Nephron progenitor cell (in vitro differentiated cells): ENCODE data around the gene TNK1.

Experiments used
- DNase-seq: peaks from one replicate; pipeline ENCODE4 v3.0.0; 2021
- H3K27ac Mint-ChIP-seq: 2 replicates; pipeline ENCODE4 v1.8.0; 2021; ENCODE audit warnings: mild to moderate bottlenecking, moderate library complexity, mixed read lengths
- H3K27me3 Mint-ChIP-seq: 2 replicates; pipeline ENCODE4 v1.8.0; 2021; ENCODE audit warnings: mild to moderate bottlenecking, low read depth, mixed read lengths; ENCODE audit not compliant: poor library complexity
- H3K36me3 Mint-ChIP-seq: 2 replicates; pipeline ENCODE4 v1.8.0; 2021; ENCODE audit warnings: low read depth, mixed read lengths
- H3K4me1 Mint-ChIP-seq: 2 replicates; pipeline ENCODE4 v1.8.0; 2021; ENCODE audit warnings: mixed read lengths
- H3K4me3 Mint-ChIP-seq: 2 replicates; pipeline ENCODE4 v1.8.0; 2021; ENCODE audit warnings: mild to moderate bottlenecking, moderate library complexity, mixed read lengths
- H3K9me3 Mint-ChIP-seq: 2 replicates; pipeline ENCODE4 v1.8.0; 2021; ENCODE audit warnings: mild to moderate bottlenecking, moderate library complexity, mixed read lengths
- TF ChIP-seq, protein P1 (sequence below): fragments of 200-600 bp; sonication (generic); IDR thresholded peaks from 2 replicates; pipeline ENCODE4 v1.5.0; 2021; ENCODE audit warnings: antibody characterized with exemption

Gene TNK1

DNA sequence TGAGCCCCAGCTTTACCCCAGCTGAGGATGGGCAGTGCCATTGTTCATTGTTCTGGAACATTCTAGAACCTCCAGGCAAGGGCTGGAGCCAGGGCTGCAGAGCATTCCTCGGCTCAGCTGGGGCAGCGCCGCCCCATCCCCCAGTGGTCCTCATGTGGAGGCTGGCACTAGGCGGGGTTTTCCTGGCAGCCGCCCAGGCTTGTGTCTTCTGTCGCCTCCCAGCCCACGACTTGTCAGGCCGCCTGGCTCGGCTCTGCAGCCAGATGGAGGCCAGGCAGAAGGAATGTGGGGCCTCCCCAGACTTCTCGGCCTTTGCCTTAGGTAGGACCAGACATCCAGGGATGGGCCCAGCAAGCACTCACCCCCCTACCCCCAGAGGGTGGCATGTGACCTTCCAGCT lies 25.8 kb upstream of the TNK1 start, which contains the start of gene TMEM95:
Gene TMEM95 (plus strand): TSS at position 104 of the 400 bp plus-strand sequence. CDS start 49 bp downstream, at position 153.
- H3K27me3 Mint-ChIP-seq, result peaks cover 11% of the 10 kb centered on the region
- H3K4me1 Mint-ChIP-seq, result peaks cover 31% of the 10 kb centered on the region
- no peak within 1 kb of the TSS for H3K27ac Mint-ChIP-seq
- TF ChIP-seq, protein P1, sequence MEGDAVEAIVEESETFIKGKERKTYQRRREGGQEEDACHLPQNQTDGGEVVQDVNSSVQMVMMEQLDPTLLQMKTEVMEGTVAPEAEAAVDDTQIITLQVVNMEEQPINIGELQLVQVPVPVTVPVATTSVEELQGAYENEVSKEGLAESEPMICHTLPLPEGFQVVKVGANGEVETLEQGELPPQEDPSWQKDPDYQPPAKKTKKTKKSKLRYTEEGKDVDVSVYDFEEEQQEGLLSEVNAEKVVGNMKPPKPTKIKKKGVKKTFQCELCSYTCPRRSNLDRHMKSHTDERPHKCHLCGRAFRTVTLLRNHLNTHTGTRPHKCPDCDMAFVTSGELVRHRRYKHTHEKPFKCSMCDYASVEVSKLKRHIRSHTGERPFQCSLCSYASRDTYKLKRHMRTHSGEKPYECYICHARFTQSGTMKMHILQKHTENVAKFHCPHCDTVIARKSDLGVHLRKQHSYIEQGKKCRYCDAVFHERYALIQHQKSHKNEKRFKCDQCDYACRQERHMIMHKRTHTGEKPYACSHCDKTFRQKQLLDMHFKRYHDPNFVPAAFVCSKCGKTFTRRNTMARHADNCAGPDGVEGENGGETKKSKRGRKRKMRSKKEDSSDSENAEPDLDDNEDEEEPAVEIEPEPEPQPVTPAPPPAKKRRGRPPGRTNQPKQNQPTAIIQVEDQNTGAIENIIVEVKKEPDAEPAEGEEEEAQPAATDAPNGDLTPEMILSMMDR, result no peak
- peak within 1 kb of the TSS; percentile 45 for H3K4me3 Mint-ChIP-seq
- no peak for DNase-seq
- H3K36me3 Mint-ChIP-seq, result no peaks in the 10 kb centered on the region
- H3K9me3 Mint-ChIP-seq, result no peaks in the 10 kb centered on the region

DNA sequence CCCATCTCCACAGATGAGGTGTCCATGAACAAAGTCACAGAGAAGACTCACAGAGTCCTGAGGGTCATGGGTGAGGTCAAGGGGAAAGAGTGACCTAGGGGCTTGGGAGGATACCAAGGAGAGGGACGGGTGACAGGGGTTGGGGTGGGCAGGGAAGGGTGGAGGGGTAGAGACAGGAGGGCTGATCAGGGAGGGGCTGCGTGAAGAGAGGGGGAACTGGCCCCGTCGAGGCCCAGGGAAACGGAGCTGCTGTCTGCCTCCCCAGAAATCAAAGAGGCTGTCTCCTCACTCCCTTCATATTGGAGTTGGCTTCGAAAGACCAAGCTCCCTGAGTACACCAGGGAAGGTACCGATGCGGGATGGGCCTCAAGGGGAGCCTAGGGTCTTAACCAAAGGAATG lies 25.3 kb upstream of the TNK1 start:
- no peak overlapping the region for H3K4me3 Mint-ChIP-seq
- no peaks in the 10 kb centered on the region for H3K9me3 Mint-ChIP-seq
- H3K4me1 Mint-ChIP-seq, result peaks cover 25% of the 10 kb centered on the region
- DNase-seq, result no peak
- TF ChIP-seq, protein P1, result no peak
- no peaks in the 10 kb centered on the region for H3K36me3 Mint-ChIP-seq
- peaks cover 11% of the 10 kb centered on the region for H3K27me3 Mint-ChIP-seq
- no peak overlapping the region for H3K27ac Mint-ChIP-seq

DNA sequence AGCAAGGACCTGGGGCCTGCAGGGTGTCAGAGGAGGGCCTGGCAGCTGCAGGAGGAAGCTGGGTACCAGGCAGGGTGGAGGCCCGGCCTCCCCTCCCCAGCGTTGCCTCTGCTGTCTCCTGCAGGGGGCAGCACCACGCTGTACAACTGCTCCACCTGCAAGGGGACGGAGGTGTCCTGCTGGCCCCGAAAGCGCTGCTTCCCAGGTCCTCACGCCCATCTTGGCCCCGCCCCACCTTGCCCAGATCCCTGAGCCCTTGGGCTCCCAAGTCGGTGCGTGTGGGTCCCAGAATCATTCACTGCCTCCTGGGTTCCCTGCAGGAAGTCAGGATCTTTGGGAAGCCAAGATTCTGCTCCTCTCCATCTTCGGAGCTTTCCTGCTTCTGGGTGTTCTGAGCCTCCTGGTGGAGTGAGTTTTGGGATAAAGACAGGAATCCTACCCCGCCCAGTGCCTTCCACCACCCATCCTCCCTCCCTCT lies 24.8 kb upstream of the TNK1 start:
- TF ChIP-seq, protein P1, result peak; percentile 83
- Mint-ChIP-seq H3K4me3 (no peak overlapping the region), H3K27ac (no peak overlapping the region), H3K36me3 (no peaks in the 10 kb centered on the region), H3K27me3 (peaks cover 11% of the 10 kb centered on the region), H3K9me3 (no peaks in the 10 kb centered on the region), H3K4me1 (peaks cover 25% of the 10 kb centered on the region)
- peak; percentile 88 for DNase-seq

DNA sequence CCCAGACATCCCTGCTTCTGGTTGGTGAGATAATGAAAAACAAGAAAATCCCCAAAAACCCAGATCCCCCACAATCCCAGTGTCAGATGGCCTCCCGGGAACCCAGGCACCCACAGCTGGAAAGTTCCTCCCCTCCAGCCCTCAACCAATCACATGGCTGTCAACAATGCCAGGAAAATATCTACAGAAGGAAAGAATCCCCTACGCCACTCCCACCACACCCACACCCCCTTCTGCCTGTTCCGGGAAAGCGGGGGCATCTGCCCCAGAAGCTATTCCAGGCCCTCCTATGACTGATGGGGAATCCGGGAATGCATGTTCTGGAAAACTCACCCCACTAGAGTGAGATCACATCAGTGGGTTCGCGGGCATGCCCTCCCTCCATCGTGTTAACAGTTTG lies 24.1 kb upstream of the TNK1 start:
- Mint-ChIP-seq H3K4me1 (peaks cover 25% of the 10 kb centered on the region), H3K27ac (no peak overlapping the region), H3K27me3 (peaks cover 12% of the 10 kb centered on the region), H3K4me3 (no peak overlapping the region), H3K9me3 (no peaks in the 10 kb centered on the region), H3K36me3 (no peaks in the 10 kb centered on the region)
- DNase-seq, result no peak
- TF ChIP-seq, protein P1, result no peak

DNA sequence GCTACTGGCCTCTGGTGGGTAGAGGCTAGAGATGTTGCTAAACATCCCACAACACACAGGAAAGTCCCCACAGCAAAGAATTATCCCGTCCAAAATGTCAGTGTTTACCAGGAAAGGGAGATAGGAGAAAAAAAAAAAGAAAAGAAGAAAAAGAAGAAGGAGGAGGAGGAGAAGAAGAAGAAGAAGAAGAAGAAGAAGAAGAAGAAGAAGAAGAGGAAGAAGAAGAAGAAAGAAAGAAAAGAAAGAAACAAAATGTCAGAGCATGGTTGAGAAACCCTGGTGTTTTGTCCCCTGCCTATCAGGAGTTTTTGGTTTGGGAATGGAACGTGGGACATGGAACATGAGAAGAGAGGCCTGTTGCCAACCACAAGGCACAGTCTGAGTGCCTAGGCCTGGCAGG lies 23.5 kb upstream of the TNK1 start:
- no peak overlapping the region for H3K27ac Mint-ChIP-seq
- H3K4me1 Mint-ChIP-seq, result peaks cover 22% of the 10 kb centered on the region

DNA sequence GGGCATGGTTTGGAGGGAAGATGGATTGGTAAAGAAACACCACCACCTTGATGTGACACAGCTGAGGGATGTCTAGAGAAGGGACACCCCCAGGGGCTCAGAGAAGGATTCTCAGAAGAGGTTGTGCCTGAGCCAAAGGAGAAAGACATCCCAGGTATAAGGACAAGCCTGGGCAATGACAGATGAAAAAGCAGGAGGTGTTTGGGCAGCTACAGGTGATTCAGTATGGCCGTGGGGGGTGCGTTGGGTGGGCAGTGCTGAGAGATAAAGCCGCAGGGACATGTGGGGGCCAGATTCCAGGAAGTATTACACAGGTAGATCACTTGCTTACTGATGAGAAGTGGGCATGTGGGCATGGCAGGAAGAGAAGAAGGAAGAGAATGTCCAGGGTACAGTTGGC lies 19.0 kb upstream of the TNK1 start:
- H3K4me3 Mint-ChIP-seq, result no peak overlapping the region
- H3K4me1 Mint-ChIP-seq, result no peaks in the 10 kb centered on the region
- no peaks in the 10 kb centered on the region for H3K36me3 Mint-ChIP-seq
- peaks cover 14% of the 10 kb centered on the region for H3K27me3 Mint-ChIP-seq
- no peak overlapping the region for H3K27ac Mint-ChIP-seq
- H3K9me3 Mint-ChIP-seq, result no peaks in the 10 kb centered on the region
- TF ChIP-seq, protein P1, result no peak
- no peak for DNase-seq

More for the DNA sequence above, 23.5 kb upstream of the TNK1 start:
- DNase-seq, result no peak
- H3K4me3 Mint-ChIP-seq, result no peak overlapping the region
- H3K9me3 Mint-ChIP-seq, result no peaks in the 10 kb centered on the region
- peaks cover 16% of the 10 kb centered on the region for H3K27me3 Mint-ChIP-seq
- H3K36me3 Mint-ChIP-seq, result no peaks in the 10 kb centered on the region
- TF ChIP-seq, protein P1, result no peak
